ENCODE measurements around the gene NAT16. TPM values are rescaled to one million over a fixed set of nuclear protein-coding genes. Genes with fewer than 3 reads are reported as not detected.
"Not testable (repeated sequence)": the region's sequence is repeated elsewhere in the genome, so short reads cannot be mapped to it uniquely, and the experiment has no call there.

Gene NAT16
- total RNA-seq, 1 experiment from 2014 or later = not detected

GRCh38 chr7:101134399-101134980, 45.6 kb downstream of the NAT16 start:
- Histone ChIP-seq H3K27me3 (ENCODE audit: low read length) (no peaks in the 10 kb centered on the region), H3K4me1 (ENCODE audit: low read length) (peaks cover 3% of the 10 kb centered on the region), H3K9ac (ENCODE audit: low read length) (no peak overlapping the region), H3K9me2 (replicated peaks; ENCODE audit: insufficient read depth, low read length) (no peaks in the 10 kb centered on the region), H3K4me3 (ENCODE audit: low read length) (no peak overlapping the region), H3K27ac (ENCODE audit: low read length) (no peak overlapping the region), H3K79me2 (ENCODE audit: low read length) (no peaks in the 10 kb centered on the region), H3K4me2 (ENCODE audit: low read depth, low read length, poor library complexity, severe bottlenecking) (no peak overlapping the region), H3K36me3 (ENCODE audit: insufficient read depth, low read length) (no peaks in the 10 kb centered on the region), H2AFZ (ENCODE audit: low read length) (no peak overlapping the region), H3K9me3 (ENCODE audit: low read length) (no peaks in the 10 kb centered on the region), H4K20me1 (ENCODE audit: insufficient read depth, low read depth, low read length) (no peaks in the 10 kb centered on the region)
- DNase-seq = no peak

GRCh38 chr7:101133621-101134398, 46.3 kb downstream of the NAT16 start:
- no peak overlapping the region for H2AFZ ChIP-seq (ENCODE audit: low read length)
- H3K9me2 ChIP-seq (replicated peaks; ENCODE audit: insufficient read depth, low read length) = no peaks in the 10 kb centered on the region
- no peak overlapping the region for H3K4me2 ChIP-seq (ENCODE audit: low read depth, low read length, poor library complexity, severe bottlenecking)

GRCh38 chr7:101132626-101133600, 47.2 kb downstream of the NAT16 start:
- H3K79me2 ChIP-seq (ENCODE audit: low read length); DNase-seq; H2AFZ ChIP-seq (ENCODE audit: low read length); H3K9me3 ChIP-seq (ENCODE audit: low read length); H3K4me2 ChIP-seq (ENCODE audit: low read depth, low read length, poor library complexity, severe bottlenecking); H3K27ac ChIP-seq (ENCODE audit: low read length); H3K9ac ChIP-seq (ENCODE audit: low read length); H3K4me1 ChIP-seq (ENCODE audit: low read length); H3K36me3 ChIP-seq (ENCODE audit: insufficient read depth, low read length); H4K20me1 ChIP-seq (ENCODE audit: insufficient read depth, low read depth, low read length); H3K27me3 ChIP-seq (ENCODE audit: low read length); H3K4me3 ChIP-seq (ENCODE audit: low read length); H3K9me2 ChIP-seq (replicated peaks; ENCODE audit: insufficient read depth, low read length): not testable (repeated sequence)

More at GRCh38 chr7:101133621-101134398, 46.3 kb downstream of the NAT16 start:
- Histone ChIP-seq H4K20me1 (ENCODE audit: insufficient read depth, low read depth, low read length) (no peaks in the 10 kb centered on the region), H3K4me1 (ENCODE audit: low read length) (peaks cover 3% of the 10 kb centered on the region), H3K9ac (ENCODE audit: low read length) (no peak overlapping the region), H3K9me3 (ENCODE audit: low read length) (no peaks in the 10 kb centered on the region), H3K27ac (ENCODE audit: low read length) (no peak overlapping the region), H3K79me2 (ENCODE audit: low read length) (no peaks in the 10 kb centered on the region), H3K4me3 (ENCODE audit: low read length) (no peak overlapping the region), H3K27me3 (ENCODE audit: low read length) (no peaks in the 10 kb centered on the region), H3K36me3 (ENCODE audit: insufficient read depth, low read length) (no peaks in the 10 kb centered on the region)
- no peak for DNase-seq

GRCh38 chr7:101129603-101130117, 50.4 kb downstream of the NAT16 start:
- Histone ChIP-seq H3K4me3 (ENCODE audit: low read length) (no peak overlapping the region), H3K9ac (ENCODE audit: low read length) (no peak overlapping the region), H3K4me1 (ENCODE audit: low read length) (peaks cover 9% of the 10 kb centered on the region), H3K27ac (ENCODE audit: low read length) (no peak overlapping the region), H3K27me3 (ENCODE audit: low read length) (no peaks in the 10 kb centered on the region), H3K79me2 (ENCODE audit: low read length) (no peaks in the 10 kb centered on the region), H3K9me3 (ENCODE audit: low read length) (no peaks in the 10 kb centered on the region), H3K9me2 (replicated peaks; ENCODE audit: insufficient read depth, low read length) (no peaks in the 10 kb centered on the region), H3K36me3 (ENCODE audit: insufficient read depth, low read length) (no peaks in the 10 kb centered on the region), H3K4me2 (ENCODE audit: low read depth, low read length, poor library complexity, severe bottlenecking) (no peak overlapping the region), H4K20me1 (ENCODE audit: insufficient read depth, low read depth, low read length) (no peaks in the 10 kb centered on the region), H2AFZ (ENCODE audit: low read length) (no peak overlapping the region)
- no peak for DNase-seq

GRCh38 chr7:101128040-101128834, 51.9 kb downstream of the NAT16 start:
- Histone ChIP-seq H3K79me2 (ENCODE audit: low read length) (no peaks in the 10 kb centered on the region), H3K9me2 (replicated peaks; ENCODE audit: insufficient read depth, low read length) (no peaks in the 10 kb centered on the region), H3K9ac (ENCODE audit: low read length) (no peak overlapping the region), H2AFZ (ENCODE audit: low read length) (no peak overlapping the region), H3K4me3 (ENCODE audit: low read length) (no peak overlapping the region), H3K27me3 (ENCODE audit: low read length) (no peaks in the 10 kb centered on the region), H3K4me1 (ENCODE audit: low read length) (peaks cover 9% of the 10 kb centered on the region), H3K36me3 (ENCODE audit: insufficient read depth, low read length) (no peaks in the 10 kb centered on the region), H3K27ac (ENCODE audit: low read length) (no peak overlapping the region), H3K9me3 (ENCODE audit: low read length) (no peaks in the 10 kb centered on the region), H3K4me2 (ENCODE audit: low read depth, low read length, poor library complexity, severe bottlenecking) (no peak overlapping the region), H4K20me1 (ENCODE audit: insufficient read depth, low read depth, low read length) (no peaks in the 10 kb centered on the region)
- DNase-seq = no peak

GRCh38 chr7:101127460-101128039, 52.5 kb downstream of the NAT16 start:
- H3K36me3 ChIP-seq (ENCODE audit: insufficient read depth, low read length) = no peaks in the 10 kb centered on the region
- no peak overlapping the region for H3K27ac ChIP-seq (ENCODE audit: low read length)
- peaks cover 9% of the 10 kb centered on the region for H3K4me1 ChIP-seq (ENCODE audit: low read length)
- no peaks in the 10 kb centered on the region for H3K9me3 ChIP-seq (ENCODE audit: low read length)
- no peak for DNase-seq
- H3K9ac ChIP-seq (ENCODE audit: low read length) = no peak overlapping the region
- H3K4me2 ChIP-seq (ENCODE audit: low read depth, low read length, poor library complexity, severe bottlenecking) = no peak overlapping the region
- no peak overlapping the region for H3K4me3 ChIP-seq (ENCODE audit: low read length)
- H3K79me2 ChIP-seq (ENCODE audit: low read length) = no peaks in the 10 kb centered on the region
- no peaks in the 10 kb centered on the region for H3K27me3 ChIP-seq (ENCODE audit: low read length)
- H4K20me1 ChIP-seq (ENCODE audit: insufficient read depth, low read depth, low read length) = no peaks in the 10 kb centered on the region
- no peak overlapping the region for H2AFZ ChIP-seq (ENCODE audit: low read length)
- no peaks in the 10 kb centered on the region for H3K9me2 ChIP-seq (replicated peaks; ENCODE audit: insufficient read depth, low read length)

GRCh38 chr7:101126651-101127459, 53.2 kb downstream of the NAT16 start, which contains the start of gene SERPINE1:
Gene SERPINE1 (plus strand): TSS chr7:101127104. CDS start chr7:101128394, 1,290 bp downstream.
- Histone ChIP-seq H3K9ac (ENCODE audit: low read length) (no peak within 1 kb of the TSS), H3K9me3 (ENCODE audit: low read length) (no peaks in the 10 kb centered on the region), H3K79me2 (ENCODE audit: low read length) (no peaks in the 10 kb centered on the region), H3K9me2 (replicated peaks; ENCODE audit: insufficient read depth, low read length) (no peaks in the 10 kb centered on the region), H4K20me1 (ENCODE audit: insufficient read depth, low read depth, low read length) (no peaks in the 10 kb centered on the region), H3K27me3 (ENCODE audit: low read length) (no peaks in the 10 kb centered on the region), H3K36me3 (ENCODE audit: insufficient read depth, low read length) (no peaks in the 10 kb centered on the region), H2AFZ (ENCODE audit: low read length) (peak within 1 kb of the TSS; percentile 86), H3K27ac (ENCODE audit: low read length) (no peak within 1 kb of the TSS), H3K4me2 (ENCODE audit: low read depth, low read length, poor library complexity, severe bottlenecking) (no peak within 1 kb of the TSS), H3K4me3 (ENCODE audit: low read length) (no peak within 1 kb of the TSS), H3K4me1 (ENCODE audit: low read length) (peaks cover 9% of the 10 kb centered on the region)
- peak; percentile 47 for DNase-seq

All from Karpas-422 (cell line).